GM12865 (cell line): ENCODE measurements around the gene CCL13.

Experiments
- DNase-seq: peaks from one replicate; pipeline ENCODE4 v3.0.0; 2010; ENCODE audit warnings: low read depth
- H3K4me3 ChIP-seq: 2 replicates; pipeline ENCODE4 v1.5.1; 2011; ENCODE audit warnings: mild to moderate bottlenecking, low read depth, low read length, control low read depth
- CTCF ChIP-seq: IDR thresholded peaks from 2 replicates; pipeline ENCODE4 v1.5.1; 2011; ENCODE audit warnings: low read length, control low read depth, low read depth, inconsistent platforms; ENCODE audit not compliant: insufficient read depth; ENCODE audit errors: missing control alignments

The CCL13 gene

GRCh38 chr17:34366529-34367107, 10.3 kb downstream of the CCL13 start:
- no peak for DNase-seq
- no peak for TF ChIP-seq CTCF
- no peak overlapping the region for H3K4me3 ChIP-seq

- TF ChIP-seq CTCF, result no peak
- no peak for DNase-seq
- no peak overlapping the region for H3K4me3 ChIP-seq
Measured at GRCh38 chr17:34367486-34368195, 11.4 kb downstream of the CCL13 start.

GRCh38 chr17:34368196-34368945, 12.1 kb downstream of the CCL13 start:
- no peak overlapping the region for H3K4me3 ChIP-seq
- no peak for DNase-seq
- TF ChIP-seq CTCF, result no peak

- H3K4me3 ChIP-seq, result no peak overlapping the region
- DNase-seq, result no peak
- TF ChIP-seq CTCF, result no peak
Measured at GRCh38 chr17:34368946-34369500, 12.7 kb downstream of the CCL13 start.

- no peak for TF ChIP-seq CTCF
- no peak overlapping the region for H3K4me3 ChIP-seq
- no peak for DNase-seq
Measured at GRCh38 chr17:34369571-34369970, 13.3 kb downstream of the CCL13 start.

GRCh38 chr17:34370376-34370996, 14.2 kb downstream of the CCL13 start:
- no peak overlapping the region for H3K4me3 ChIP-seq
- TF ChIP-seq CTCF, result no peak
- DNase-seq, result no peak
